M059J (cell line): ENCODE data around the gene PADI3. TPM values are rescaled to one million over a fixed set of nuclear protein-coding genes. Genes with fewer than 3 reads are reported as not detected.
"Not testable (repeated sequence)": the region's sequence is repeated elsewhere in the genome, so short reads cannot be mapped to it uniquely, and the experiment has no call there.

Experiments
- DNase-seq: peaks from one replicate; pipeline ENCODE4 v3.0.0-alpha.2; 2012; ENCODE audit warnings: low read depth
- total RNA-seq: library from RNA; depleted of rRNA; stranded (reverse); fragments of >200 nt; shearing (Covaris generic); gene quantifications from 2 replicates; pipeline ENCODE4 v1.2.3, GENCODE V29; 2014

Gene PADI3
- total RNA-seq, 1 experiment from 2014 or later: 5.3 TPM

GRCh38 chr1:17241011-17241779, 7.7 kb upstream of the PADI3 start:
- DNase-seq: not testable (repeated sequence)

- not testable (repeated sequence) for DNase-seq
Measured at GRCh38 chr1:17241780-17242074, 7.2 kb upstream of the PADI3 start.

- no peak for DNase-seq
Measured at GRCh38 chr1:17243274-17243673, 5.6 kb upstream of the PADI3 start.

- DNase-seq: peak; percentile 65
Measured at GRCh38 chr1:17244821-17245740, 3.8 kb upstream of the PADI3 start.

- no peak for DNase-seq
Measured at GRCh38 chr1:17245816-17246325, 3.0 kb upstream of the PADI3 start.

GRCh38 chr1:17246971-17247370, 1.9 kb upstream of the PADI3 start:
- no peak for DNase-seq

- DNase-seq: peak; percentile 96
Measured at GRCh38 chr1:17250601-17251000, 1.7 kb downstream of the PADI3 start.

GRCh38 chr1:17251246-17251645, 2.3 kb downstream of the PADI3 start:
- DNase-seq: peak; percentile 79

GRCh38 chr1:17251701-17252376, 2.9 kb downstream of the PADI3 start:
- peak; percentile 89 for DNase-seq

- DNase-seq: no peak
Measured at GRCh38 chr1:17255336-17255735, 6.4 kb downstream of the PADI3 start.

- DNase-seq: peak; percentile 61
Measured at GRCh38 chr1:17258116-17258757, 9.3 kb downstream of the PADI3 start.

GRCh38 chr1:17258758-17259130, 9.8 kb downstream of the PADI3 start:
- DNase-seq: no peak

GRCh38 chr1:17259233-17259873, 10.5 kb downstream of the PADI3 start:
- peak; percentile 88 for DNase-seq

GRCh38 chr1:17260264-17260663, 11.4 kb downstream of the PADI3 start:
- no peak for DNase-seq

GRCh38 chr1:17260738-17261137, 11.8 kb downstream of the PADI3 start:
- no peak for DNase-seq

- DNase-seq: no peak
Measured at GRCh38 chr1:17263936-17264335, 15.0 kb downstream of the PADI3 start.

- no peak for DNase-seq
Measured at GRCh38 chr1:17264470-17264869, 15.6 kb downstream of the PADI3 start.

GRCh38 chr1:17265162-17265561, 16.3 kb downstream of the PADI3 start:
- peak; percentile 67 for DNase-seq

GRCh38 chr1:17265950-17266349, 17.1 kb downstream of the PADI3 start:
- no peak for DNase-seq

GRCh38 chr1:17270891-17271765, 22.2 kb downstream of the PADI3 start:
- no peak for DNase-seq
